Panc1 (cell line): ENCODE measurements around the gene CEP164. TPM values are rescaled to one million over a fixed set of nuclear protein-coding genes. Genes with fewer than 3 reads are reported as not detected.
A peak's percentile ranks its signal among the peaks of the same experiment; 100 is the strongest.

Source experiments
- ATAC-seq: fragments of 200-7000 bp; cut with Tn5 transposase; 2 replicates; pipeline ENCODE4 v1.9.1; 2020; ENCODE audit warnings: mild to moderate bottlenecking, moderate library complexity
- BruUV-seq: library from RNA; stranded (reverse); fragments of 400-500 nt; replicated peaks from 2 replicates; lab custom pipeline; 2021; lab: Mats Ljungman, UMichigan
- CTCF ChIA-PET: fragments of 300-600 bp; sonication (Branson Sonifier 250); formaldehyde crosslinking; loops from one replicate; lab custom pipeline; 2022; ENCODE audit warnings: antibody characterized with exemption; lab: Charles Lee
- POLR2A ChIA-PET: fragments of 300-600 bp; sonication (Branson Sonifier 250); formaldehyde crosslinking; loops from one replicate; lab custom pipeline; 2022; ENCODE audit warnings: antibody characterized with exemption; lab: Charles Lee
- DNase-seq: peaks from one replicate; pipeline ENCODE4 v3.0.0-alpha.2; 2010; ENCODE audit warnings: low read depth, low spot score
- H3K27ac ChIP-seq: 2 replicates; pipeline ENCODE4 v1.5.1; 2011; ENCODE audit warnings: mild to moderate bottlenecking, low read length, inconsistent platforms
- H3K27me3 ChIP-seq: fragments of 200-500 bp; sonication (Bioruptor generic); 2 replicates; pipeline ENCODE4 v1.6.0; 2014; ENCODE audit warnings: low read length, inconsistent platforms; ENCODE audit not compliant: control insufficient read depth, insufficient read depth
- H3K36me3 ChIP-seq: fragments of 200-500 bp; sonication (Bioruptor generic); 2 replicates; pipeline ENCODE4 v1.5.1; 2014; ENCODE audit warnings: inconsistent platforms, mild to moderate bottlenecking, low read length, moderate library complexity; ENCODE audit not compliant: control insufficient read depth, insufficient read depth
- H3K4me1 ChIP-seq: 2 replicates; pipeline ENCODE4 v1.5.1; 2011; ENCODE audit warnings: inconsistent platforms, mild to moderate bottlenecking, low read length, moderate library complexity; ENCODE audit not compliant: control insufficient read depth, insufficient read depth
- H3K4me3 ChIP-seq, 2 experiments: 2 replicates each; pipeline ENCODE4 v1.5.1; 2011 to 2012; ENCODE audit warnings: low read depth in 2 of 2, low read length in 2 of 2, mild to moderate bottlenecking in 2 of 2, inconsistent platforms in 1 of 2, moderate library complexity in 1 of 2
- H3K9me3 ChIP-seq: fragments of 200-500 bp; sonication (Bioruptor generic); 2 replicates; pipeline ENCODE4 v1.5.1; 2014; ENCODE audit warnings: low read depth, mild to moderate bottlenecking, inconsistent platforms, low read length, moderate library complexity; ENCODE audit not compliant: control insufficient read depth, insufficient read depth
- CTCF ChIP-seq: fragments of 450-650 bp; IDR thresholded peaks from 2 replicates; pipeline ENCODE4 v1.5.1; 2017; ENCODE audit warnings: mild to moderate bottlenecking
- POLR2AphosphoS5 ChIP-seq: IDR thresholded peaks from 2 replicates; pipeline ENCODE4 v1.6.1; 2012; ENCODE audit warnings: mild to moderate bottlenecking, low read depth, low read length, moderate library complexity
- SIN3A ChIP-seq: IDR thresholded peaks from 2 replicates; pipeline ENCODE4 v1.6.1; 2012; ENCODE audit warnings: low read depth, mild to moderate bottlenecking, low read length, moderate library complexity, borderline replicate concordance; ENCODE audit not compliant: insufficient read depth
- TCF7L2 ChIP-seq: IDR thresholded peaks from 2 replicates; pipeline ENCODE4 v1.6.1; 2011; ENCODE audit warnings: mild to moderate bottlenecking, low read depth, low read length, inconsistent platforms
- in situ Hi-C: cut with HindIII; loops from 2 replicates; pipeline ENCODE4 v1.10.0; 2016; ENCODE audit warnings: low sequenced_read_pairs, low pct_unique_long_range_greater_than_20kb
- intact Hi-C: fragments of 100-400 bp; cut with micrococcal nuclease; formaldehyde crosslinking; loops from one replicate; pipeline ENCODE4 v1.10.0; 2022; ENCODE audit not compliant: unreplicated experiment
- total RNA-seq: library from RNA; stranded (reverse); gene quantifications from one replicate; pipeline ENCODE4 v1.2.1, GENCODE V29; 2021; ENCODE audit not compliant: unreplicated experiment
- TF ChIP-seq, protein P1 (sequence below), 2 experiments: IDR thresholded peaks; 2 replicates each; pipeline ENCODE4 v1.6.1; 2011 to 2012; ENCODE audit warnings: low read depth in 2 of 2, control low read depth in 1 of 2, low read length in 1 of 2, mild to moderate bottlenecking in 1 of 2, moderate library complexity in 1 of 2; ENCODE audit not compliant: insufficient read depth in 1 of 2

CEP164 gene
- total RNA-seq, 1 experiment from 2014 or later: 75.4 TPM

DNA sequence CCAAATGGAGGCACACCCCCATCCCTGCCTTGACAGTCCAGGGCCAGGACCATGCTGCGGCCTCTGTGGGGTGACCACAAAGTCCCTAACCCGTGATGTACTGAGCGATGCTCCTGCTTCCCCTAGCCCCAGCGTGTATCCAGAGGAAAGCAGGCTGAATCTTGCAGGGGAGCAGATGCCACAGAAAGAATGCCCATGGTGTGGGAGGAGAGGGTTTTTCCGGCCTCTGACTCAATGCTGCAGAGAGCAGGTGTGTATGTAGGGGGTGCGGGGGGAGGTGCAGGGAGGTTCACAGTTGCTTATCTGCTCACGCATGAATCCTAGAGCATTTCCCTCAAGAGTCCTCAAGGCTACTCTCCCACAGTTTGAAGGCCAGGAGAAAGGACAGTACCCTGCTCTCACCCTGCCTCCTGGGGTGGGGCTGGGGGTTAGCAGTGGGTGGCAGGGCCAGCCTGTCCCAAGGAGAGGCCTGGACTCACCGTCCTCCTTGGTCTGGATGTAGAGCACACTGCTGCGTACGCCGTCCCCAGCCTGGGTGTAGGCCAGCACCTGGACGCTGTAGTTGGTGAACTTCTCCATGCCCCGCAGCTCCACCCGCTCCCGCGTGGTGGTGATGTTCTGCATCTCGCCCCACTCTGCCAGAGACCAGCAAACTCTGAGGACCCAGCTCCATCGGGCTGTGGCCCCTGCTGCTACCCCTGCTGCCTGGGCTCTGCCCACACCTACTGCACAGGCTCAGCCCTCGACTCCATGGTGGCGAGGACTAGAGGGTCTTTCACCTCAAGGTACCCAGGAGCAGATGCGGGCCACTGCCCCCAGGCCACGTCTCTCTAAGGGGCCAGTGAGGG, 130.8 kb downstream of the CEP164 start:
- no peaks in the 10 kb centered on the region for H3K36me3 ChIP-seq
- peak; percentile 18 for ATAC-seq
- H3K27ac ChIP-seq: no peak overlapping the region
- in situ Hi-C loops: no loop called here
- DNase-seq: no peak
- no peaks in the 10 kb centered on the region for H3K4me1 ChIP-seq
- no peak for TF ChIP-seq SIN3A
- TF ChIP-seq, protein P1, sequence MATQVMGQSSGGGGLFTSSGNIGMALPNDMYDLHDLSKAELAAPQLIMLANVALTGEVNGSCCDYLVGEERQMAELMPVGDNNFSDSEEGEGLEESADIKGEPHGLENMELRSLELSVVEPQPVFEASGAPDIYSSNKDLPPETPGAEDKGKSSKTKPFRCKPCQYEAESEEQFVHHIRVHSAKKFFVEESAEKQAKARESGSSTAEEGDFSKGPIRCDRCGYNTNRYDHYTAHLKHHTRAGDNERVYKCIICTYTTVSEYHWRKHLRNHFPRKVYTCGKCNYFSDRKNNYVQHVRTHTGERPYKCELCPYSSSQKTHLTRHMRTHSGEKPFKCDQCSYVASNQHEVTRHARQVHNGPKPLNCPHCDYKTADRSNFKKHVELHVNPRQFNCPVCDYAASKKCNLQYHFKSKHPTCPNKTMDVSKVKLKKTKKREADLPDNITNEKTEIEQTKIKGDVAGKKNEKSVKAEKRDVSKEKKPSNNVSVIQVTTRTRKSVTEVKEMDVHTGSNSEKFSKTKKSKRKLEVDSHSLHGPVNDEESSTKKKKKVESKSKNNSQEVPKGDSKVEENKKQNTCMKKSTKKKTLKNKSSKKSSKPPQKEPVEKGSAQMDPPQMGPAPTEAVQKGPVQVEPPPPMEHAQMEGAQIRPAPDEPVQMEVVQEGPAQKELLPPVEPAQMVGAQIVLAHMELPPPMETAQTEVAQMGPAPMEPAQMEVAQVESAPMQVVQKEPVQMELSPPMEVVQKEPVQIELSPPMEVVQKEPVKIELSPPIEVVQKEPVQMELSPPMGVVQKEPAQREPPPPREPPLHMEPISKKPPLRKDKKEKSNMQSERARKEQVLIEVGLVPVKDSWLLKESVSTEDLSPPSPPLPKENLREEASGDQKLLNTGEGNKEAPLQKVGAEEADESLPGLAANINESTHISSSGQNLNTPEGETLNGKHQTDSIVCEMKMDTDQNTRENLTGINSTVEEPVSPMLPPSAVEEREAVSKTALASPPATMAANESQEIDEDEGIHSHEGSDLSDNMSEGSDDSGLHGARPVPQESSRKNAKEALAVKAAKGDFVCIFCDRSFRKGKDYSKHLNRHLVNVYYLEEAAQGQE (IDR thresholded peaks at IDR 0.05; ENCODE audit: insufficient read depth in 1 of 2, low read depth in 2 of 2, low read length in 1 of 2): no peak
- TF ChIP-seq CTCF: no peak
- TF ChIP-seq TCF7L2: no peak
- no peak for TF ChIP-seq POLR2AphosphoS5
- H3K9me3 ChIP-seq: peaks cover 7% of the 10 kb centered on the region
- H3K4me3 ChIP-seq: no peak overlapping the region
- BruUV-seq: no TSS peak
- intact Hi-C loops: no loop called here
- CTCF ChIA-PET: interaction anchor here (1.2 kb wide), 1 partner anchor 21 kb away, joined by 3 read pairs; no protein-coding TSS in a partner anchor
- H3K27me3 ChIP-seq: no peaks in the 10 kb centered on the region; the same call in 1 of the 2 replicates
- POLR2A ChIA-PET: no interaction called here

- DNase-seq (no peak), ATAC-seq (0 out of 2 replicates have a peak, but pooled peaks have one; percentile 9)
- TF ChIP-seq SIN3A (no peak), POLR2AphosphoS5 (no peak), TCF7L2 (no peak), CTCF (no peak)
- TF ChIP-seq, protein P1 (IDR thresholded peaks at IDR 0.05; ENCODE audit: insufficient read depth in 1 of 2, low read depth in 2 of 2, low read length in 1 of 2): no peak
- in situ Hi-C loops (no loop called here), intact Hi-C loops (no loop called here)
- no peak overlapping the region for H3K4me3 ChIP-seq
- H3K27me3 ChIP-seq: no peaks in the 10 kb centered on the region; the same call in 1 of the 2 replicates
- H3K4me1 ChIP-seq: no peaks in the 10 kb centered on the region
- no peak overlapping the region for H3K27ac ChIP-seq
- no peaks in the 10 kb centered on the region for H3K36me3 ChIP-seq
- BruUV-seq: no TSS peak
- peaks cover 4% of the 10 kb centered on the region for H3K9me3 ChIP-seq
- POLR2A ChIA-PET: no interaction called here
- CTCF ChIA-PET: interaction anchor here (1.2 kb wide), 1 partner anchor 22 kb away, joined by 3 read pairs; no protein-coding TSS in a partner anchor
Measured at GRCh38 chr11:117459123-117459978, 131.7 kb downstream of the CEP164 start.
